Duodenal mucosa (tissue), 2 donors: ENCODE measurements around the gene SPATA46.

Source experiments
- H3K27ac ChIP-seq: one replicate; pipeline ENCODE4 v1.7.0; 2013; ENCODE audit warnings: low read depth, low read length
- H3K27me3 ChIP-seq, 2 donors: one replicate each; pipeline ENCODE4 v1.7.0; 2013; ENCODE audit warnings: low read length in 2 of 2, control low read depth in 1 of 2; ENCODE audit not compliant: insufficient read depth in 2 of 2, control insufficient read depth in 1 of 2
- H3K36me3 ChIP-seq, 2 donors: one replicate each; pipeline ENCODE4 v1.7.0; 2013; ENCODE audit warnings: low read length in 2 of 2, control low read depth in 1 of 2; ENCODE audit not compliant: insufficient read depth in 2 of 2, control insufficient read depth in 1 of 2
- H3K4me1 ChIP-seq, 2 donors: one replicate each; pipeline ENCODE4 v1.7.0; 2013; ENCODE audit warnings: low read length in 2 of 2, control low read depth in 1 of 2; ENCODE audit not compliant: insufficient read depth in 2 of 2, control insufficient read depth in 1 of 2
- H3K4me3 ChIP-seq, 2 donors: one replicate each; pipeline ENCODE4 v1.7.0; 2013; ENCODE audit warnings: low read length in 2 of 2, low read depth in 1 of 2
- H3K9ac ChIP-seq, 2 donors: one replicate each; pipeline ENCODE4 v1.7.0; 2013; ENCODE audit warnings: low read length in 2 of 2, low read depth in 1 of 2
- H3K9me3 ChIP-seq, 2 donors: one replicate each; pipeline ENCODE4 v1.7.0; 2013; ENCODE audit warnings: low read length in 2 of 2, control low read depth in 1 of 2; ENCODE audit not compliant: control insufficient read depth in 1 of 2

Gene SPATA46

GRCh38 chr1:162375463-162375862 lies 1.2 kb downstream of the SPATA46 start:
- no peak overlapping the region for H3K27ac ChIP-seq
- no peaks in the 10 kb centered on the region for H3K36me3 ChIP-seq

GRCh38 chr1:162374406-162374805 lies 2.2 kb downstream of the SPATA46 start:
- Histone ChIP-seq H3K36me3 (no peaks in the 10 kb centered on the region), H3K4me3 (no peak overlapping the region), H3K9me3 (no peaks in the 10 kb centered on the region), H3K27ac (no peak overlapping the region), H3K27me3 (no peaks in the 10 kb centered on the region), H3K9ac (no peak overlapping the region), H3K4me1 (peaks cover 14 to 17% of the 10 kb centered on the region in 2 donors)

More at GRCh38 chr1:162375463-162375862, 1.2 kb downstream of the SPATA46 start:
- Histone ChIP-seq H3K9ac (no peak overlapping the region), H3K9me3 (no peaks in the 10 kb centered on the region), H3K4me3 (no peak overlapping the region), H3K4me1 (peaks cover 14 to 18% of the 10 kb centered on the region in 2 donors), H3K27me3 (no peaks in the 10 kb centered on the region)

DNA sequence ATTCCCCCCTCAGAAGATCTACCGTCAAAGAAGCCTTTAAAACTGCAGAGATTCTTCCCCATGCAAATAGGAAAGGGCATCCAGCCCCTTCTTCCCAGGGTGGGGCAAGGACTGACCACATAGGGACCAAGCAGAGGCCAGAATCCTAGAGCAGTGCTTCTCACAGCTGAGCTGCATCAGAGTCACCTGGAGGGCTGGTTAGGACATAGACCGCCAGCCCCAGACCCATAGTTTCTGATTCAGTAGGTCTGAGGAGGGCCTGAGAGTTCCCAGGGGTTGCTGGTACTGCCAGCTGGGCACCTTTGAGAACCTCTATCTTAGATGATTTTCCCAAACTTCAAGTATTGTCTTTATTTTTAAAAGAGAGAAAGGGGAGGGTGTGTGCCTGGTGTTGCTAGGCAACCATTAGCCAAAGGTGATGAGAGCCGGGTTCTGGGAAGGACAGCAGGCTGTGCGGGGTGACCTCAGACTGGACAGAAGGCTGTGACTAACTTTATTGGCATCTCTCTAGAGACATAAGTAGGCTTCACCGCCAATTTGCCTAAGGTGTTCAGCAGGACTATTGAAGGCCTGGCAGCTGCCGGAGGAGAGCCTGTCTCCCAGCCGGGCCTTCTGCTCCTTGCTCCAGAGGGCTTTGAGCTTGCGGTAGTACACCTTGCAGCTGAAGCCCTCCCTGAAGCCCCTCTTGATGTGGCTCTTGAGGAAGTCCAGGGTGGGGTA lies 3.0 kb downstream of the SPATA46 start:
- H3K9ac ChIP-seq, result peak overlapping the region in 1 of 2 donors; percentile 6

DNA sequence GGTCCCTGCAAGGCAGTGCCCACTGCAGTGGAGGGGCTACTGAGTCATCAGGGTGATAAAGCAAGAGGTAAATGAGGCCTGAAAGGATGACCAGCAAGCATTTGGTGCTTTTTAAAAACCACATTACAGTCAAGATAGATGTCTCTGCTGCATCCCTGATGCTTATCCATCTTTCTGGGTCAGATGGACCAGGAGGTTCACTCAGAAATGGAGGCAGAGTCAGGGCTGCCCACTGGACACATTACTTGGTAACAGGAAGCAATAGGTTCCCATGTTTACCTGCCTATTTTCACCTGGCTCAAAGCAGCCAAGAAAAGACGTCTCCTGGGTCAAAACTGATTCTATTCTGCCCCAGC lies 3.6 kb downstream of the SPATA46 start:
- peak overlapping the region in 1 of 2 donors; percentile 6 for H3K9ac ChIP-seq
- no peak overlapping the region for H3K27ac ChIP-seq
- H3K4me1 ChIP-seq, result peaks cover 14 to 17% of the 10 kb centered on the region in 2 donors
- no peaks in the 10 kb centered on the region for H3K9me3 ChIP-seq
- no peaks in the 10 kb centered on the region for H3K27me3 ChIP-seq
- H3K4me3 ChIP-seq, result no peak overlapping the region
- no peaks in the 10 kb centered on the region for H3K36me3 ChIP-seq

More for the DNA sequence above, 3.0 kb downstream of the SPATA46 start:
- Histone ChIP-seq H3K27me3 (no peaks in the 10 kb centered on the region), H3K4me1 (peaks cover 14 to 17% of the 10 kb centered on the region in 2 donors), H3K36me3 (no peaks in the 10 kb centered on the region), H3K4me3 (no peak overlapping the region), H3K9me3 (no peaks in the 10 kb centered on the region), H3K27ac (no peak overlapping the region)

DNA sequence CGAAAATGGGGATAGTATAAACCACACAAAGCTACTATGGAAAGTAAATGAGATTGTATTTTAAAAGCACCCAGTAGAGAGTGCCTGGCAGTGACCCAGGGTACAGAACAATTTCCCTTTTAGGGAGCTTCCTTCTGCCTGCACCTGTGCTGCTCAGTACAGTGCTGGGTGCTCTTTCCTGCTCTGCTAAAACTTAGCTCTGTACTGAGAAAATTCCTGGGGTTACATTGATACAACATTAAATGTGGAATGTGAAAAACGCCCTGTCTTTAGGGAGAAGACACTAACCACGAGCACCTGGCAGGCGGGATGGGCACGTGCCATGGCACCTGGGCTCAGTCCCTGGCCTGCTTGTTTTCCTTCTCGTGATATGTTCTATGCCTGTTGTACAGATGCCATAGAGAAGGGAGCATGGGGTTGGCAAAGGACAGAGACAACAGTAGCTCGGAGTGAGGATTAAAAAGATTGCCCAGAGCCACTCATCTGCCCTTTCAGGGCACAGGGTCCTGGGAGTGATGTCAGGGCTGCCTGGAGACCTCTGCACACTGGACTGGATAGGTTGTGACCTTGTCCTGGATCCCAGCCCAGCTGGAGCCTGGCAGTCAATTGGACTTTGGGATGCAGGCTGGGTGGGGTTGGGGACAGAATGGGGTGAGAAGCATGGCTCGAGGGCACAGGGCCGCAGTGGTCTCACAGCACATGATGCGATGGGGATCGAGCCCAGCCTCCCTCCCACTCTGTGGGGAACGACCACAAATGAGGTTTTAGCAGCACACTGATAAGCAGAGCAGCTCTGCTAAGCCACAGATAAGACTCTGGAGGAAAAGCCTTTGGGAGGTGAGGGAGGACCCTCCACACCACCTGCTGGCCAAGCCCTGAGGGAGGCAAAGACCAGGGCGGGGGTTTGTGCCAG lies 4.2 kb downstream of the SPATA46 start:
- peaks cover 0 to 5% of the 10 kb centered on the region in 2 donors for H3K36me3 ChIP-seq
- H3K27me3 ChIP-seq, result no peaks in the 10 kb centered on the region
- no peak overlapping the region for H3K27ac ChIP-seq
- H3K4me1 ChIP-seq, result peaks cover 14 to 17% of the 10 kb centered on the region in 2 donors
- H3K4me3 ChIP-seq, result no peak overlapping the region
- H3K9me3 ChIP-seq, result no peaks in the 10 kb centered on the region
- H3K9ac ChIP-seq, result peak overlapping the region in 1 of 2 donors; percentile 28

DNA sequence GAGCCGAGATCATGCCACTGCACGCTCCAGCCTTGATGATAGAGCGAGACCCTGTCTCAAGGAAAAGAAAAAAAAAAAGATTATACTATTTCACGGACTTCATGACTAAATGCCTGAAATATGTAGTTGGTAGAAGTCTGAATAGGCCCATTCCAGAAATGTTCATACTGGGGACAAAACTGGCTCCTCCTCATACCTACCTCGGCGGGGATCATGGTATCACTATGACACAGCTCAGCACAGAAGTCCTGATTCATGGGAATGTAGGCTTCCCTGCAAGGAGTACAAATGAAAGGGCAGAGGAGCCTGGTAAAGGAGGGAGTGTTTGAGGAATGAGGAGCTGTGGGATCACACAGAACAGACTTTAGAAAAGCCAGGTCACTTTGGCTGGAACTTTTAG lies 5.0 kb downstream of the SPATA46 start:
- Histone ChIP-seq H3K9me3 (no peaks in the 10 kb centered on the region), H3K9ac (peak overlapping the region in 1 of 2 donors; percentile 28), H3K27me3 (no peaks in the 10 kb centered on the region), H3K4me3 (no peak overlapping the region), H3K4me1 (peaks cover 14 to 17% of the 10 kb centered on the region in 2 donors), H3K36me3 (peaks cover 0 to 9% of the 10 kb centered on the region in 2 donors), H3K27ac (no peak overlapping the region)

GRCh38 chr1:162370721-162371120 lies 5.9 kb downstream of the SPATA46 start:
- no peak overlapping the region for H3K27ac ChIP-seq

DNA sequence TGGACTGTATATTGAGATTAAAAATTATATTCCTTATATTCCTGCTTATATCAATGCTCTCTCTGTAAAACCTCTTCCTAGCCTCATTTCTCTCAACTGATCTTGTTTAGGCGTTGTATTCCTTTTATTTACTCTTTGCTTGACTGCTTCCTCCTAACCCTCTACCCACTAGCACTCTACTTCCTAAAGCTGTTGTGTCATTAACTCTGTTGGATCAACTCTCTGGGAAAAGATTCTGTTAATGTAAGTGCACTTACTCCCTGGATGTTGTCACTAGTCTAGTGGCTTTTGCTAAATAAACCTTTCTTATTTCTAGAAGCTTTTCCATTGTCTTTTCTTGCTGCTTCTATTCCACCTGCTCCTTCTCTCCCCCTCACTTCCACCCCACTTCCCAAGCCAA lies 6.5 kb downstream of the SPATA46 start:
- no peaks in the 10 kb centered on the region for H3K27me3 ChIP-seq
- H3K4me3 ChIP-seq, result no peak overlapping the region
- H3K36me3 ChIP-seq, result peaks cover 0 to 9% of the 10 kb centered on the region in 2 donors
- H3K9ac ChIP-seq, result no peak overlapping the region
- H3K9me3 ChIP-seq, result no peaks in the 10 kb centered on the region
- peaks cover 14 to 17% of the 10 kb centered on the region in 2 donors for H3K4me1 ChIP-seq
- no peak overlapping the region for H3K27ac ChIP-seq

More at GRCh38 chr1:162370721-162371120, 5.9 kb downstream of the SPATA46 start:
- Histone ChIP-seq H3K9me3 (no peaks in the 10 kb centered on the region), H3K4me1 (peaks cover 14 to 17% of the 10 kb centered on the region in 2 donors), H3K4me3 (no peak overlapping the region), H3K27me3 (no peaks in the 10 kb centered on the region), H3K9ac (no peak overlapping the region), H3K36me3 (peaks cover 0 to 9% of the 10 kb centered on the region in 2 donors)

- peaks cover 14 to 17% of the 10 kb centered on the region in 2 donors for H3K4me1 ChIP-seq
Observed at GRCh38 chr1:162369571-162369970, 7.1 kb downstream of the SPATA46 start.

DNA sequence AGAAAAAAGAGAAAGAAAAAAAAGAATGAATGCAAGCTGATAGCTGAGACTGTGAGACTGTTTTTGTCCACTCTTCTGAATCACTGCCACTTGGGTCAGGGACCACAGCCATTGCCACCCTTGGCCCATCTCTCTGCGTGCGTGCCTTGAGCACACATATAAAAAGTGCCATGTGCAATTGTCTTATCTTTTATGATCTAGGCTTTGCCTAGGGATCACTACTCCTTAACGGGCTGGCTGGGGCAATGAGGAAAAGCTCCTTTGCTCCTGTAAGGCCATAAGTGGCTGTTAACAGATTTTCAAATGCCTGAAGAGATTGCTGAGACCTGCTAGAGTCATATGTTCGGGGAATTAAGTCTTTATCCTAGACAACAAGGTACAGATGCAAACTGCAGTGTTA lies 8.2 kb downstream of the SPATA46 start:
- Histone ChIP-seq H3K27me3 (no peaks in the 10 kb centered on the region), H3K9me3 (no peaks in the 10 kb centered on the region), H3K27ac (no peak overlapping the region), H3K4me3 (no peak overlapping the region), H3K36me3 (peaks cover 0 to 9% of the 10 kb centered on the region in 2 donors), H3K4me1 (peaks cover 14 to 17% of the 10 kb centered on the region in 2 donors), H3K9ac (no peak overlapping the region)

More at GRCh38 chr1:162369571-162369970, 7.1 kb downstream of the SPATA46 start:
- H3K9me3 ChIP-seq, result no peaks in the 10 kb centered on the region
- no peak overlapping the region for H3K27ac ChIP-seq
- H3K9ac ChIP-seq, result no peak overlapping the region
- no peaks in the 10 kb centered on the region for H3K27me3 ChIP-seq
- H3K36me3 ChIP-seq, result peaks cover 0 to 9% of the 10 kb centered on the region in 2 donors
- H3K4me3 ChIP-seq, result no peak overlapping the region
